AG04449 (cell line): ENCODE measurements around the gene IL11.
A peak's percentile ranks its signal among the peaks of the same experiment; 100 is the strongest.
"Not testable (repeated sequence)": the region's sequence is repeated elsewhere in the genome, so short reads cannot be mapped to it uniquely, and the experiment has no call there.

Experiments used
- CTCF ChIA-PET: fragments of 350-600 bp; formaldehyde crosslinking; extraction: SDS; loops from one replicate; lab custom pipeline; 2021; ENCODE audit warnings: antibody characterized with exemption; lab: Yijun Ruan, JAX
- POLR2A ChIA-PET: fragments of 400-600, 350-600 bp; formaldehyde crosslinking; extraction: SDS; loops from one replicate; lab custom pipeline; 2020; ENCODE audit warnings: antibody characterized with exemption, inconsistent platforms; lab: Yijun Ruan, JAX
- DNase-seq: peaks from one replicate; pipeline ENCODE4 v3.0.0-alpha.2; 2010; ENCODE audit warnings: low read depth, low spot score
- H3K4me3 ChIP-seq: 2 replicates; pipeline ENCODE4 v1.5.1; 2011; ENCODE audit warnings: low read depth, mild to moderate bottlenecking, control low read depth, low read length
- CTCF ChIP-seq: IDR thresholded peaks from one replicate; pipeline ENCODE4 v1.5.1; 2011; ENCODE audit warnings: mild to moderate bottlenecking, moderate library complexity, low read length, control low read depth, inconsistent platforms; ENCODE audit not compliant: insufficient read depth; ENCODE audit errors: missing control alignments

IL11 gene

GRCh38 chr19:55408533-55408872, 38.2 kb upstream of the IL11 start:
- POLR2A ChIA-PET: no interaction called here
- CTCF ChIA-PET: interaction anchor here (0.8 to 2.8 kb wide), 7 partner anchors 10 to 268 kb away, joined by 3 to 42 read pairs (median 6); partner anchors contain the start of gene TMEM238
- TF ChIP-seq CTCF: no peak
- H3K4me3 ChIP-seq: peak overlapping the region; percentile 58
- DNase-seq: no peak

- DNase-seq: peak; percentile 95
- H3K4me3 ChIP-seq: peak overlapping the region; percentile 84
- CTCF ChIA-PET: interaction anchor here (0.8 to 2.8 kb wide), 9 partner anchors 10 to 267 kb away, joined by 3 to 42 read pairs (median 6); partner anchors contain the start of gene TMEM238
Measured at GRCh38 chr19:55407800-55408532, 37.7 kb upstream of the IL11 start.

GRCh38 chr19:55407550-55407799, 37.2 kb upstream of the IL11 start, which contains the start of gene UBE2S:
Gene UBE2S (minus strand): TSS chr19:55407788. CDS start chr19:55407589, 199 bp downstream.
- not testable (repeated sequence) for DNase-seq
- ChIA-PET POLR2A (interaction anchor here (0.6 to 3.4 kb wide), 46 partner anchors 8 to 321 kb away, joined by 3 to 86 read pairs (median 4); partner anchors contain the start of genes FIZ1, HSPBP1, IL11 and ISOC2), CTCF (interaction anchor here (1.0 to 2.0 kb wide), 2 partner anchors 11 to 60 kb away, joined by 4 to 7 read pairs; no protein-coding TSS in a partner anchor)
- peak within 1 kb of the TSS; percentile 84 for H3K4me3 ChIP-seq

More at GRCh38 chr19:55407800-55408532, 37.7 kb upstream of the IL11 start:
- TF ChIP-seq CTCF: no peak
- POLR2A ChIA-PET: interaction anchor here (0.5 to 3.4 kb wide), 42 partner anchors 9 to 321 kb away, joined by 3 to 86 read pairs (median 4); partner anchors contain the start of genes FIZ1, HSPBP1, IL11 and ISOC2

GRCh38 chr19:55406826-55407549, 36.7 kb upstream of the IL11 start:
- no peak for TF ChIP-seq CTCF
- ChIA-PET CTCF (interaction anchor here (1.0 to 2.7 kb wide), 4 partner anchors 11 to 266 kb away, joined by 3 to 8 read pairs (median 6); no protein-coding TSS in a partner anchor), POLR2A (interaction anchor here (0.6 to 3.4 kb wide), 33 partner anchors 8 to 321 kb away, joined by 3 to 86 read pairs (median 6); partner anchors contain the start of genes HSPBP1, IL11, ISOC2 and KMT5C)
- no peak for DNase-seq
- peak overlapping the region; percentile 84 for H3K4me3 ChIP-seq

- H3K4me3 ChIP-seq: peak overlapping the region; percentile 84
- ChIA-PET CTCF (interaction anchor here (0.8 to 2.7 kb wide), 6 partner anchors 12 to 265 kb away, joined by 3 to 8 read pairs (median 4); no protein-coding TSS in a partner anchor), POLR2A (interaction anchor here (0.6 to 3.4 kb wide), 12 partner anchors 7 to 288 kb away, joined by 3 to 86 read pairs (median 5); partner anchors contain the start of genes PPP1R12C, RPL28, SYT5 and TMEM238)
- TF ChIP-seq CTCF: no peak
- DNase-seq: no peak
Measured at GRCh38 chr19:55406091-55406825, 36.0 kb upstream of the IL11 start.

GRCh38 chr19:55405638-55406037, 35.4 kb upstream of the IL11 start:
- no peak for DNase-seq
- peak overlapping the region; percentile 84 for H3K4me3 ChIP-seq
- ChIA-PET POLR2A (interaction anchor here (0.6 to 3.4 kb wide), 6 partner anchors 15 to 157 kb away, joined by 3 to 86 read pairs (median 4); partner anchors contain the start of gene RPL28), CTCF (interaction anchor here (0.8 to 2.7 kb wide), 7 partner anchors 12 to 265 kb away, joined by 3 to 8 read pairs (median 4); no protein-coding TSS in a partner anchor)
- no peak for TF ChIP-seq CTCF
